ENCODE measurements around the gene ACR. TPM values are rescaled to one million over a fixed set of nuclear protein-coding genes. Genes with fewer than 3 reads are reported as not detected.
"Not testable (repeated sequence)": the region's sequence is repeated elsewhere in the genome, so short reads cannot be mapped to it uniquely, and the experiment has no call there.

Gene ACR
- polyA plus RNA-seq, 3 donors: 0.43 to 0.58 (median 0.58) TPM

DNA sequence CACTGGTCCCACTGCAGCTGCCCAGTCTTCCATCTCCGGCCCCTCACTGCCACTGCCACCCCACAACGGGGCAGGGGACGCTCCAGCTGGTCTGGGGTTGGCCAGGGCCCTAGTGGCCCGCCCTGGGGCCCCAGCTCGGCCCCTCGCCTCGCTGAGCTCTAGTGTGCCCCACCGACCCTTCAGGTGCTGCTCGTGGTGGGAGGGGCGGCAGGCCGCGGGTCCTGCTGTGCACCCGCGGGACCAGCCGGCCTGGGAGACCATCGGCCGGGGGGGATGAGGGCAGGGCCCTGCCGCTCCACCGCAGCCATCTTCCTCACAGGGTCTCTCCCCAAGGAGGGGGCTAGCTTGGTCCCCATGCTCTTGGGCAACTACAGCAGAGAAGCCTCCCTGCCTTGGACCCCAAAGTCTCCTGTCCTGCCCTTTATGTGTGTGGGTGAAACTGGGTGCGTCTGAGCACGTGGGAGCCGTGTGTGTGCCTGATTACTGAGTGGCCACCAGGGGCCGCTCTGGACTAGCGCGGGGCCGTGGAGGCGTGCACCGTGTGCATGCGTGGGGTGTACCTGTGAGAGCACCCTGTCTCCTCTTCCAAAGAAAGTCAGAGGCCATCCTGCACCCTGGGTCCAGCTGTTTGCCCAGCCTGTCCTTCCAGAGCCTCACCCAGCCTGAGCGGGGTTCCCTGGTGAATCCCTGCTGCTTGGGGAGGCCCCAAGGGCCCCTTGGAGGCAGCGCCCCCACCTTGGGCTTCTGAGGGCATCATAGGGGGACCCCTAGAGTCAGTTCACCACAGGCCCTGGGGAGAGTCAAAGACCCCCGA is 6.0 kb upstream of the ACR start:
- no peak for DNase-seq

- no peak for DNase-seq
These were observed 5.3 kb upstream of the ACR start for GRCh38 chr22:50732681-50733080.

DNA sequence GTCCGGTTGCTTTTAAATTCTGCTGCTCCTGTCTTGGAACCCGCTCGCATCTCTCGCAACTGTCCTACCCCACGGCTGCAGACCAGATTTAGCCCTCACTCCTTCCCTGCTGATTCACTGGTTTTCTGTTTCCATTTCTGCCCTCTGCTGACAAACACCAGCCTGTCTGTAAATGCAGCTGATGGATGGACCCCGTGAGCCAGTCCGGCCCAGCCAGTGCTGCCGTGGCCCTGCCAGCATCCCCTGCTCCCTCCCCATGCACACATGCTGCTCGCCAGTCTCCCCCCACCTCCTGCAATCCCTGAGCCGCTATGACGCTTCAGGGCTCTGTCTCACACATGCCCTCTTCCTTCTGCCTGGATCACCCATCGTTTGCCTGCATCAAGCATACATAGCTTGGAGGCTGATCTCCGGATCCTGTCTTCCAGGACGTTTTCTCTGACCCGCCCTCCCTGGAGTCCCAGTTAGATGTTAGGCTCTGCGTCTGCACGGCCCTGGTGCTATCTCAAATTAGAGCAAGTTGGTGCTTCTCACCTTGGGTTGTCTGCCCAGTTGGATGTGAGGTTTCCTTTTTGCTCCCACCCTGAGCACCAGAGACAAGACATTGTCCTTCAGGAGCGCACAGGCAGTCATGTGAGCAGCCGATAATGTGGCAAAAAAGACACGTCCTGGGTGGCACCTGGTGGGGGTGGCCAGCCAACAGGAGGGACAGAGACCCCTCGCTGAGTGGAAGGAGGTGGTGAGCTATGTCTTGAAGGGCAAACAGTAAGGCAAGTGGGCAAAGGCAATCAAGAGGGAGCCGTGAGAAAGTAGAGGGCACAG is 4.3 kb upstream of the ACR start:
- DNase-seq: no peak

- no peak for DNase-seq
These were observed 3.6 kb upstream of the ACR start for GRCh38 chr22:50734343-50734771.

DNA sequence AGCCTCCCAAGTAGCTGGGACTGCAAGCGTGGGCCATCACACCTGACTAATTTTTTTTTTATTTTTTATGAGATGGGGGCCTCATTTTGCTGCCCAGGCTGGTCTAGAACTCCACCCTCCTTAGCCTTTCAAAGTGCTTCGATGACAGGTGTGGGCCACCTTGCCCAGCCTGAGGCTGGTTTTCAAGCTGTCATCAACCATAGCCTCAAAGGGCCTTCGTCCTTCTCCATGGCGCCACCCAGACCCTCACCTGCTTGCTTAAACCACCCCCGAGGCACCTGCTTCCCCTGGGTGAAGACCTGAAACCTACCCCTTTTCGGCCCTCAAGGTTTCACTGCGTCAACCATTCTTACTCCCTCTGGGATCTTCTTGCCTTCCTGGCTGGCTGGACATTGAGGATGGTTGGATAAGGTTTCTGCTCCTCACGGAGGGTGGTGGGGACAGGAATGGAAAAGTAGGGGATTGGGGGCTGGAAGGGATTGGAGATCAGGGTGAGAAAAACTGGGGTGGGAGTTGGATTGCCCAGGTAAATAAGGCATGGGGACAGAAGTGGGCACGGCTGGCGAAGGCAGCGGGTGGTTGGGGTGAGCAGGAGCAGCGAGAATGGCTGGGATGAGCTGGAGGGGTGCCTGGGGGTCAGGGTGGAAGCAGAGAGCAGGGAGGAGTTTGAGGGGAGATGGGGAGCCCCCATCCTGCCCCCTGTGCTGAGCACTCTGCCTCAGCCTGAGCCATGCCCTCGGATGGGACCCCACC is 2.8 kb upstream of the ACR start:
- DNase-seq: no peak

DNA sequence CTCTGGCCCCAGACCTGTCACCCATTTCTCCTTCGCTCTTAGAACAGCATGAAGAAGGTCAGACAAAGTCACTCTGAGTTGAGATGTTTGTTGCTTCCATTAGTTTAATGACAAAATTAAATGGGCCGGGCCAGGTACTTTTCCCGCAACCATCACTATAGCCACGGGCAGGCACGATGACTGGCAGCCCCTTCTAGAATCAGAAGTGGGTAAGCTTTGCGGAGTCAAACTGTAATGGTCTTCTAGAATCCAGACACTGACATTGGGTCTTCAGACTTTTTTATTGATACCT is 2.3 kb upstream of the ACR start:
- DNase-seq: no peak

- no peak for DNase-seq
These were observed 734 bp downstream of the ACR start for GRCh38 chr22:50738649-50739227.

- no peak for DNase-seq
These were observed 1.3 kb downstream of the ACR start for GRCh38 chr22:50739279-50739691.

DNA sequence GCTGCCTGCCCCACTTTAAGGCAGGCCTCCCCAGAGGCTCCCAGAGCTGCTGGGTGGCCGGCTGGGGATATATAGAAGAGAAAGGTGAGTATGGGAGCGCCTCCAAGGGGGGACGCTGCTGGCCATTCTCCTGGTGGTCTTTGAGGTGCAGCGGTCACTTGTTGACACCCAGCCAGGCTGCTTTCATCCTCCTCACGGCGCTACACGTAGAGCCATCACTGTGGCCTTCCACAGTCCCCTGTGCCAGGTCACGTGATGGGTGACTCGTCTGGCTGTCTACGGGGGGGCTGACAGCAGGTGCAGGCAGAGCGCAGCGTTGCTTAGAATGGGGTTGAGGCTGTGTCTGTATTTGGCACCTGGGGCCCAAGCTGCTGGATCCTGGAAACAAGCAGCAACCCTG is 1.9 kb downstream of the ACR start:
- no peak for DNase-seq

DNA sequence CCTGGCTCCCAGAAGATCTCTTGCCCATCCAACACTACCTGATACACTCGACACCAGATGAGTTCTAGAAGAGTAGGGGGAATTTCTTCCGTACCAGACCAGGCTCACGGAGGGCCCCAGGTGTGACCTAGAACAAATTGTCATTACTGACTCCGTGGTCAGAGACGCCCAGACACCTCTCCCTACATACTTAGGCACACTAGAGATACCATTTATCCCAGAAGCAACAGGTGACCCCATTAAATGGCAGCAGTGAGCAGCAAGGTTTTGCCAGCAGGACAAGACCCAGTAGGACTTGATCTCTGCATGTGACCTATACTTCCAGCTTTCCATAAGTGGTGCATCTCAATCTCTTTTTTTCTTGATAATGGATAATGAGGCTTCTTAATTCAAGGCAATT is 2.7 kb downstream of the ACR start:
- DNase-seq: not testable (repeated sequence)

GRCh38 chr22:50744424-50744823 is 6.4 kb downstream of the ACR start:
- DNase-seq: not testable (repeated sequence)

DNA sequence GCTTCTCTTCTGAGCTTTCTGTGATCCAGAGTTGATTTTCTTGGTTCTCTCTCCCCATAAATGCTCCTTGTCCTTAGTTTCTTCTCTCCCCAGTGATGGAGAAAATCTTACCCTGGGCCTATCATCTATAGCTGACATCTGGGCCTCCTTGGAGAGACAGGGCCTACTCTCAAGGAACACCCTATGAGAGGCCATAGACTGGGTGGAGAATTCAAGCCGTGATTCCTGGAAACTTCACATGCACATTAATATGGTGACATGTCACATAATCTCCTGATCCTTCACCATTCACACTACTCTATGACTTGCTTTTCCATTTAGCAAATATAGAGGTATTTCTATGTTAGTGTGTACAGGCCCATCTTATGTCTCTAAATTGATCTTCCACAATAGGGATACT is 9.5 kb downstream of the ACR start:
- DNase-seq: not testable (repeated sequence)

GRCh38 chr22:50748630-50749029 is 10.6 kb downstream of the ACR start:
- DNase-seq: not testable (repeated sequence)

DNA sequence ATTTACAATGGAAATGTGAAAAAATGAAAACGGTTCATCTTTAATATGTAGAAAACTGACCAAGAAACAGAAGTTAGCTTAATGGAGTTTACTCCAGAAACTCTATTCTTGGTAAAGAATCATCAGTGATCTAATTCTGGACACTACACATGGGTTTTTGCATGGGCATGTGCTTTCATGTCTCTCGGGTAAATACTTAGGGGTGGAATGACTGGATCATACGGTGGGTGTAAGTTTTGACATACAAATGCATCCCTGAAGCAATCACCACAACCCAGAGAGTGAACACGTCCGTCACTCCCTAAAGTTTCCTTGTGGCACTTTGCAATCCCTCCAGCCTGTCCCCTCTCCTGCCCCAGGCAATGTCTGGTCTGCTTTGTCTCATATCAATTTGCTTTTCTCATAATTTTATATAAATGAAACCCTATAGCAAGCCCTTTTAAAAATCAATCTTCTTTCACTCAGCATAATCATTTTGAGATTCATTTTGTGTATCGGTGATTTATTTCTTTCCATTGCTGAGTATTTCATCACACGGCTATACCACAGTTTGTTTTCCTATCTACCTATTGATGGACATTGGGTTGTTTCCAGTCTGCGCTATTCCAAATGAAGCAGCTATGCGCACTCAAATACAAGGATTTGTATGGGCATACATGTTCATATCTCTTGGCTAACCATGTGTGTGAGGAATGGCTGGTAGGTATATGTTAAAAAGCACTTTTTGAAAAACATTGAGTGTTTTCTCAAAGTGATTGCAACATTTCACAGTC is 11.5 kb downstream of the ACR start:
- not testable (repeated sequence) for DNase-seq

- DNase-seq: not testable (repeated sequence)
These were observed 17.2 kb downstream of the ACR start for GRCh38 chr22:50755251-50755650.

DNA sequence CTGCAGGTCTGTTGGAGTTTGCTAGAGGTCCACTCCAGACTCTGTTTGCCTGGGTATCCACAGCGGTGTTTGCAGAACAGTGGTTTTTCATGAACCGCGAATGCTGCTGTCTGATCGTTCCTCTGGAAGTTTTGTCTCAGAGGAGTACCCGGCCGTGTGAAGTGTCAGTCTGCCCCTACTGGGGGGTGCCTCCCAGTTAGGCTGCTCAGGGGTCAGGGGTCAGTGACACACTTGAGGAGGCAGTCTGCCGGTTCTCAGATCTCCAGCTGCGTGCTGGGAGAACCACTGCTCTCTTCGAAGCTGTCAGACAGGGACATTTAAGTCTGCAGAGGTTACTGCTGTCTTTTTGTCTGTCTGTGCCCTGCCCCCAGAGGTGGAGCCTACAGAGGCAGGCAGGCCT is 18.4 kb downstream of the ACR start:
- not testable (repeated sequence) for DNase-seq

- not testable (repeated sequence) for DNase-seq
These were observed 19.0 kb downstream of the ACR start for GRCh38 chr22:50756949-50757491.

DNA sequence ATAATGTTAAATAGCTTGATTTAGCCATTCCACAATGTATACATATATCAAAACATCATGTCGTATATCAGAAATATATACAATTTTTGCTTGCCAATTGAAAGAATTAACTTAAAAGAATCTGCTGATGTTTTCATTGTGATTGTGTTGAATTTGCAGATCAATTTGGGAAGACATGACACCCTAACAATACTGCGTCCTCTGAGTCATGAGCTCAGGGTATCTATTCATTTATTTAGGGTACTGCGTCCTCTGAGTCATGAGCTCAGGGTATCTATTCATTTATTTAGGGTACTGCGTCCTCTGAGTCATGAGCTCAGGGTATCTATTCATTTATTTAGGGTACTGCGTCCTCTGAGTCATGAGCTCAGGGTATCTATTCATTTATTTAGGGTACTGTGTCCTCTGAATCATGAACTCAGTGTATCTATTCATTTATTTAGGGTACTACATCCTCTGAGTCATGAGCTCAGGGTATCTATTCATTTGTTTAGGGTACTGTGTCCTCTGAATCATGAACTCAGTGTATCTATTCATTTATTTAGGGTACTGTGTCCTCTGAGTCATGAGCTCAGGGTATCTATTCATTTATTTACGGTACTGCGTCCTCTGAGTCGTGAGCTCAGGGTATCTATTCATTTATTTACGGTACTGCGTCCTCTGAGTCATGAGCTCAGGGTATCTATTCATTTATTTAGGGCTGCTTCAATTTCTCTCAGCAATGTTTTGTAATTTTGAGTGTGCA is 21.8 kb downstream of the ACR start:
- not testable (repeated sequence) for DNase-seq

GRCh38 chr22:50761829-50762228 is 23.8 kb downstream of the ACR start:
- DNase-seq: not testable (repeated sequence)

- DNase-seq: not testable (repeated sequence)
These were observed 26.3 kb downstream of the ACR start for GRCh38 chr22:50764288-50764687.
